GM12892 (cell line): Measurements from ENCODE around the gene APBB2. TPM values are rescaled to one million over a fixed set of nuclear protein-coding genes. Genes with fewer than 3 reads are reported as not detected.

Source experiments
- DNase-seq: peaks from one replicate; pipeline ENCODE4 v3.0.0; 2011; ENCODE audit not compliant: insufficient read length
- FAIRE-seq: peaks from 2 replicates; lab custom pipeline; 2011; peaks lifted over from hg19 to GRCh38; lab: Jason Lieb, UNC
- POLR2A ChIP-seq: IDR thresholded peaks from 2 replicates; pipeline ENCODE4 v1.6.1; 2011; ENCODE audit warnings: low read depth, low read length, control low read depth
- POLR2AphosphoS5 ChIP-seq: IDR thresholded peaks from 2 replicates; pipeline ENCODE4 v1.6.1; 2011; ENCODE audit warnings: low read depth, low read length, control low read depth
- TAF1 ChIP-seq: IDR thresholded peaks from 2 replicates; pipeline ENCODE4 v1.6.1; 2011; ENCODE audit warnings: low read depth, mild to moderate bottlenecking, control low read depth, low read length, borderline replicate concordance
- polyA plus RNA-seq: library from polyadenylated mRNA; unstranded; fragments of >200 nt; gene quantifications from one replicate; pipeline ENCODE4 v1.2.1, GENCODE V29; 2012; ENCODE audit warnings: missing spikeins, inconsistent platforms; ENCODE audit not compliant: missing spikeins

The APBB2 gene
- 12.2 TPM for polyA plus RNA-seq

- peak; percentile 77 for DNase-seq
- no peak for TF ChIP-seq TAF1
- TF ChIP-seq POLR2A = peak; percentile 76
- TF ChIP-seq POLR2AphosphoS5 = peak; percentile 66; the same call in 1 of the 2 replicates
- peak; percentile 82 for FAIRE-seq
Measured at GRCh38 chr4:41214136-41214824, at the start of gene APBB2. APBB2 (minus strand) TSS chr4:41214542; CDS start chr4:41033254, 181,288 bp downstream.

DNA sequence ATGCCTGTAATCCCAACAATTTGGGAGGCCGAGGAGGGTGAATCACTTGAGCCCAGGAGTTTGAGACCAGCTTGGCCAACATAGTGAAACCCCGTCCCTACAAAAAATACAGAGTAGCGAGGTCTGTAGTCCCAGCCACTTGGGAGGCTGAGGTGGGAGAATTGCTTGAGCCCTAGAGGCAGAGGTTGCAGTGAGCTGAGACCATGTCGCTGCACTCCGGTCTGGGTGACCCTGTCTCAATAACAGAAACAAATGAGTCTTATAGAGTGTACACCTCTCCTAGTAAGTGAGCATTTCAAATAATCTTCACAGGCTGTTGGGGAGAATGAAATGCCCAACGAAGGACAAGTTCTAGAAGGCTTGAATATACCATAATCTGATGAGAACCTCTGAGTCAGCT, 47.9 kb upstream of the APBB2 start:
- TF ChIP-seq TAF1 (no peak), POLR2A (no peak), POLR2AphosphoS5 (no peak)
- no peak for DNase-seq
- no peak for FAIRE-seq

- DNase-seq = no peak
- FAIRE-seq = no peak
- no peak for TF ChIP-seq POLR2AphosphoS5
- TF ChIP-seq TAF1 = no peak
- TF ChIP-seq POLR2A = no peak
Measured at GRCh38 chr4:41260116-41260733, 45.9 kb upstream of the APBB2 start.

DNA sequence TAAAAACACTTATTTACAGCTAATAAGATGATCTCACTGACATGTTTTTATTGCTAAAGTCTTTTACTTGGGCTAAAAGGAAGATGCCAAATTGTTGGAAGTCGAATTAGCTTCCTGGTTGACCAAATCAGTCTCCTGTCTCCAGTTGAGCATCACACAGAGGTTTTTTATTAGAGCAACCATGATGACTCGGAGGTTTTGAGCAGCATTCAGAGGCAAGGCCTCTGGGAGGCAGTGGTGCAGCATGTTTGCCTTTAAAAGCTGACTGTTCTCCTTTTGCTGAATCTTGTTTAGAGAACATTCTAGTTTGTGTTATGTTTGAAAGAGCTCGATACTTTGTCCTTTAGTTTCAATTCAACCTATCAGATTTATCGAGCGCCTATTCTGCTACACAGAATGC, 44.4 kb upstream of the APBB2 start:
- DNase-seq (no peak), FAIRE-seq (peak; percentile 17)
- TF ChIP-seq POLR2A (no peak), POLR2AphosphoS5 (no peak), TAF1 (no peak)

- DNase-seq (no peak), FAIRE-seq (no peak)
- no peak for TF ChIP-seq POLR2AphosphoS5
- TF ChIP-seq POLR2A = no peak
- TF ChIP-seq TAF1 = no peak
Measured at GRCh38 chr4:41257906-41258305, 43.6 kb upstream of the APBB2 start.

DNA sequence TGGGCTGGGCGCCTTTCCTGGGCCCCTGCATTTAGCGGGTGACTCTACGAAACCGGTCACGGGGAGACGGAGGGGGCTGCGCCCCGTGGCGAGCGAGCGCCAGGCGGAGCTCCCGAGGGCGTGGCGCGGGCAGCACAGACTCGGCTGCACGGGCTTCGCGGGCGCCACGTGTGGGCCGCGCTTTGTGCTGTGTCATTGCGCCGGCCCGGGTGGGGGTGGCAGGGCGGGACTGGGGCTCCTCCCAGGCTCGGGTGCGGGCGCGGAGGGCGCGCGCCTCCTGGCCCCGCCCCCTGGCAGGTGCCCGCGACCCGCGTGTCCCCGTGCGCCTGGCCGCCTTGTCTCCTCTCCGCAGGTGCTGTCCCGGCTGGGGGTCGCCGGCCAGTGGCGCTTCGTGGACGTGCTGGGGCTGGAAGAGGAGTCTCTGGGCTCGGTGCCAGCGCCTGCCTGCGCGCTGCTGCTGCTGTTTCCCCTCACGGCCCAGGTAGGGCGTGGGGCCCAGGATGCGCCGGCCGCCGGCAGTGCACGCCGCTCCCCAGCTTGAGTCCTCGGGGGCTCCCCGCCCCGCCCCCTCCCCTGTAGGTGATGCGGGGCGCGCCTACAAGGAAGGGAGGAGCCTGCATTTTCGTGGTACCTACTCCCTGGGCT, 43.0 kb upstream of the APBB2 start:
- no peak for TF ChIP-seq TAF1
- no peak for TF ChIP-seq POLR2A
- TF ChIP-seq POLR2AphosphoS5 = no peak
- DNase-seq = peak; percentile 41
- FAIRE-seq = peak; percentile 36

DNA sequence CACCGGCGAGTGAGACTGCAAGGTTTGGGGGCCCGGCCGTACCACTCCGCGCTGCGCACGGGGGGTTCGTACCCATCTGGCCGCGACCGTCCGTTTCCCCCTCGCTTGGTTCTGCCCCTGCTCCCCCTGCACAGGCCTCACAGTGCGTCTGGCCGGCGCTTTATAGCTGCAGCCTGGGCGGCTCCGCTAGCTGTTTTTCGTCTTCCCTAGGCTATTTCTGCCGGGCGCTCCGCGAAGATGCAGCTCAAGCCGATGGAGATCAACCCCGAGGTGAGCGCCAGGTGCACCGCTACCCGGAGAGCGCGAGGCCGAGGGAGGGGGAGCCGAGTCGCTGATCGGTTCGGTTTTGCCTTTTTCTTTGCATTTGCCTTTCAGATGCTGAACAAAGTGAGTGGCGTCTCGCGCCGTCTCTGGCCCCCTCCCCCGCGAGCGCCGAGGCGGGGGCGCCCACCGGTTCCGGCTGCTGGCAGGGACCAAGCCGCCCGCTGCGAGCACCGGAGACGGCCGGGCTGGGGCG, 42.5 kb upstream of the APBB2 start, which contains the start of gene UCHL1:
Gene UCHL1 (plus strand): TSS at position 189 of the 517 bp plus-strand sequence. CDS start 49 bp downstream, at position 238.
- FAIRE-seq (no peak), DNase-seq (peak; percentile 47)
- peak; percentile 90 for TF ChIP-seq POLR2A
- TF ChIP-seq POLR2AphosphoS5 = peak; percentile 89
- TF ChIP-seq TAF1 = peak; percentile 70; the same call in 1 of the 2 replicates

GRCh38 chr4:41256131-41256739, 41.9 kb upstream of the APBB2 start:
- DNase-seq (no peak), FAIRE-seq (no peak)

DNA sequence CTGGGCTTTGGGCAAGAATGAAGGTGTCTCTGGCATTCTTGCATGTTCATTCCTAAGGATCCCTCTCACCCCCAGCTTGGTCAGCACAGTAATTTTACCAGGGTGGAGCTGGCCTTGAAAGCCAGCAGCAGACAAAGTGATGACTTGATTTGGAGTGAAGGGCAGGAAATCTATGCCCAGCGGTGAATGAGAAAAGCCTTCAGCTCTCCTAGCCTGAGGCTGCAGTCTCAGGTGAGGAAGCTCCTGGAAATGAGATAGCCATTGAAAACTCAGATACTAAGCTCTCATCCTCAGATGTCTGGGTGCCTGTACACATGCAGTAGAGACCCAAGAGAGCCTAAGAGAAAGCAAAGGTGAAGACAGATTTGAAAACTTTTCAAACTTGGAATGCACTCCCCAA, 31.6 kb upstream of the APBB2 start:
- no peak for FAIRE-seq
- no peak for TF ChIP-seq POLR2A
- no peak for TF ChIP-seq TAF1
- no peak for TF ChIP-seq POLR2AphosphoS5
- DNase-seq = no peak

More at GRCh38 chr4:41256131-41256739, 41.9 kb upstream of the APBB2 start:
- TF ChIP-seq POLR2AphosphoS5 = no peak
- no peak for TF ChIP-seq TAF1
- no peak for TF ChIP-seq POLR2A

DNA sequence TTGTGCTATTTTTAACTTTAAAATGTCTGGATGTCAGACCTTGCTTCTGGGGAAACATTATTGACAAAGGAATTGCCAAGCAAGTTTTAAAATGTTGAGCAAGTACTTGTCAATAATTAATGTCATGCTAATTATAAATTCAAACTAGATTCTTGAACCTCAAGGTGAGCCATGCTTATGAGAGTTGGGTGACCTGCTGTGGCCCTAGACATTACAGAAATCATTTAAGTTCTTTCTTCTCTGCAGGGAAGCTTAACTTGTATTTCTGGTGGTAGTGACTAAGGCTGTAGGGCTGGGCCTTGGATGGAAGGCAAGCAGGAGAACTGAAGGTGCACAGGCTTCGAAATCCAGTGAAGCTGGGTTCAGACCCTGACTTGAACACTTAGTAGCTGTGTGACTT, 27.6 kb upstream of the APBB2 start:
- TF ChIP-seq POLR2A (no peak), POLR2AphosphoS5 (no peak), TAF1 (no peak)
- DNase-seq (no peak), FAIRE-seq (no peak)
